HepG2 (cell line): ENCODE data around the gene GNAS-AS1. TPM values are rescaled to one million over a fixed set of nuclear protein-coding genes. Genes with fewer than 3 reads are reported as not detected.

Source experiments
- EEA1 ChIP-seq: sonication (generic); formaldehyde crosslinking; IDR thresholded peaks from 2 replicates; pipeline ENCODE4 v1.5.1; 2020; ENCODE audit warnings: mild to moderate bottlenecking, missing genetic modification reagents, borderline replicate concordance
- PCBP1 ChIP-seq: fragments of 200-400 bp; formaldehyde crosslinking; IDR thresholded peaks from 2 replicates; pipeline ENCODE4 v1.6.1; 2017; ENCODE audit warnings: mild to moderate bottlenecking, low read depth, low read length, borderline replicate concordance
- PITX1 ChIP-seq: sonication (generic); formaldehyde crosslinking; IDR thresholded peaks from 2 replicates; pipeline ENCODE4 v1.5.1; 2020; ENCODE audit warnings: mild to moderate bottlenecking, missing genetic modification reagents
- ZBTB10 ChIP-seq: sonication (generic); formaldehyde crosslinking; IDR thresholded peaks from 2 replicates; pipeline ENCODE4 v1.4.0; 2020; ENCODE audit warnings: missing genetic modification reagents, borderline replicate concordance
- ZNF740 ChIP-seq: sonication (generic); formaldehyde crosslinking; IDR thresholded peaks from 2 replicates; pipeline ENCODE4 v1.4.0; 2020; ENCODE audit warnings: missing genetic modification reagents
- polyA plus RNA-seq, 8 experiments: library from polyadenylated mRNA; depleted of rRNA in 3 of 8; stranded (reverse) in 7 of 8; unstranded in 1 of 8; fragments of >200 nt; fragmentation: Illumina TruSeq in 4 of 8; extraction: Trizol in 4 of 8; gene quantifications; 2 replicates each; pipeline versions ENCODE4 v1.2.1 to v1.2.3, GENCODE V29; 2011 to 2016; ENCODE audit warnings: low read depth in 4 of 8, missing spikeins in 1 of 8, mixed read lengths in 1 of 8; ENCODE audit not compliant: insufficient read depth in 1 of 8
- total RNA-seq, 5 experiments: library from RNA; depleted of rRNA; stranded (reverse); fragments of >200 nt; fragmentation: Illumina TruSeq; extraction: Trizol; gene quantifications; 2 replicates each; pipeline ENCODE4 v1.2.3, GENCODE V29; 2016; ENCODE audit warnings: low read depth in 1 of 5
- TF ChIP-seq, protein P1 (sequence below): sonication (generic); formaldehyde crosslinking; IDR thresholded peaks from one replicate; pipeline ENCODE4 v1.5.1; 2020; ENCODE audit warnings: mild to moderate bottlenecking, missing genetic modification reagents; ENCODE audit errors: not compliant biosample characterization
- TF ChIP-seq, protein P2 (sequence below): sonication (generic); formaldehyde crosslinking; IDR thresholded peaks from 2 replicates; pipeline ENCODE4 v1.5.1; 2020; ENCODE audit warnings: mild to moderate bottlenecking, missing genetic modification reagents
- TF ChIP-seq, protein P3 (sequence below): sonication (generic); formaldehyde crosslinking; IDR thresholded peaks from 2 replicates; pipeline ENCODE4 v1.4.0; 2020; ENCODE audit warnings: missing genetic modification reagents
- TF ChIP-seq, protein P4 (sequence below): sonication (generic); formaldehyde crosslinking; IDR thresholded peaks from 2 replicates; pipeline ENCODE4 v1.5.0; 2020; ENCODE audit warnings: missing genetic modification reagents, mild to moderate bottlenecking, borderline replicate concordance

The GNAS-AS1 gene
- total and polyA plus RNA-seq, 2 of the 13 experiments (the other 11 are each of a cell fraction or from before 2014, with no cell fraction given), result not detected

DNA sequence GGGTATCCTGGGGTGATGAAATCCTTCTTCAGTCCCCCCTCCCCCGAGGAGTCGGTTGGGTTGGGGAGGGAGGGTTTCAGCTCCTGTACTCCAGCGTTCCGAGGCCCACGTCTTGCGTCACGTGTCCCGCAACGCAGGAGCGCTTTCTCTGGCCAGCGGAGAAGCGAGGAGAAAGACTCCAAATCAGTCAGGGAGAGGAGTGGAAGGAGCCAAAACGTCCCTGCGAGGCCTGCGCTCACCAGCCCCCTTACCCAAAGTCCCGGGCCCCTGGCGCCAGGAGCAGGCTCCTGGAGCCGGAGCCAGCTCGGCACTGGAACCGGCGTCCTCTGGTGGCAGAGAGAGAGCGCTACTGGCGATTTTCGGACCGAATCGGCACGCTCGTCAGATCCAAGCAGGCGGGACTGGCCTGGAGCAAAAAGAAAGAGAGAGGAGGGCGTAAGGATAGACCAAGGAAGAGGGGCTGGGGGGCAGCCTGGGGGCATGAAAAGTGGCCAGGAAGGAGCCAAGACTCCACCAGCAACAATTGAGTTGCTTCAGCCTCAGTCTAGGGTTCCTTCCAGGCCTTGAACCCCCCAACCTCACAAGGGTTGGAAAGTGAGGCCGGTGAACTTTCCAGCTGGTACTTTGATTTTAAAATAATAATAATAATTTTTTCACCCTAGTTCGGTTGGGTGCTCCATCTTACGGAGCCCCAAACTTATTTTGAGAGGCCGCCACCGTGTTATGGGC lies 2.0 kb upstream of the GNAS-AS1 start, which contains the start of gene GNAS (continued):
- TF ChIP-seq, protein P1, sequence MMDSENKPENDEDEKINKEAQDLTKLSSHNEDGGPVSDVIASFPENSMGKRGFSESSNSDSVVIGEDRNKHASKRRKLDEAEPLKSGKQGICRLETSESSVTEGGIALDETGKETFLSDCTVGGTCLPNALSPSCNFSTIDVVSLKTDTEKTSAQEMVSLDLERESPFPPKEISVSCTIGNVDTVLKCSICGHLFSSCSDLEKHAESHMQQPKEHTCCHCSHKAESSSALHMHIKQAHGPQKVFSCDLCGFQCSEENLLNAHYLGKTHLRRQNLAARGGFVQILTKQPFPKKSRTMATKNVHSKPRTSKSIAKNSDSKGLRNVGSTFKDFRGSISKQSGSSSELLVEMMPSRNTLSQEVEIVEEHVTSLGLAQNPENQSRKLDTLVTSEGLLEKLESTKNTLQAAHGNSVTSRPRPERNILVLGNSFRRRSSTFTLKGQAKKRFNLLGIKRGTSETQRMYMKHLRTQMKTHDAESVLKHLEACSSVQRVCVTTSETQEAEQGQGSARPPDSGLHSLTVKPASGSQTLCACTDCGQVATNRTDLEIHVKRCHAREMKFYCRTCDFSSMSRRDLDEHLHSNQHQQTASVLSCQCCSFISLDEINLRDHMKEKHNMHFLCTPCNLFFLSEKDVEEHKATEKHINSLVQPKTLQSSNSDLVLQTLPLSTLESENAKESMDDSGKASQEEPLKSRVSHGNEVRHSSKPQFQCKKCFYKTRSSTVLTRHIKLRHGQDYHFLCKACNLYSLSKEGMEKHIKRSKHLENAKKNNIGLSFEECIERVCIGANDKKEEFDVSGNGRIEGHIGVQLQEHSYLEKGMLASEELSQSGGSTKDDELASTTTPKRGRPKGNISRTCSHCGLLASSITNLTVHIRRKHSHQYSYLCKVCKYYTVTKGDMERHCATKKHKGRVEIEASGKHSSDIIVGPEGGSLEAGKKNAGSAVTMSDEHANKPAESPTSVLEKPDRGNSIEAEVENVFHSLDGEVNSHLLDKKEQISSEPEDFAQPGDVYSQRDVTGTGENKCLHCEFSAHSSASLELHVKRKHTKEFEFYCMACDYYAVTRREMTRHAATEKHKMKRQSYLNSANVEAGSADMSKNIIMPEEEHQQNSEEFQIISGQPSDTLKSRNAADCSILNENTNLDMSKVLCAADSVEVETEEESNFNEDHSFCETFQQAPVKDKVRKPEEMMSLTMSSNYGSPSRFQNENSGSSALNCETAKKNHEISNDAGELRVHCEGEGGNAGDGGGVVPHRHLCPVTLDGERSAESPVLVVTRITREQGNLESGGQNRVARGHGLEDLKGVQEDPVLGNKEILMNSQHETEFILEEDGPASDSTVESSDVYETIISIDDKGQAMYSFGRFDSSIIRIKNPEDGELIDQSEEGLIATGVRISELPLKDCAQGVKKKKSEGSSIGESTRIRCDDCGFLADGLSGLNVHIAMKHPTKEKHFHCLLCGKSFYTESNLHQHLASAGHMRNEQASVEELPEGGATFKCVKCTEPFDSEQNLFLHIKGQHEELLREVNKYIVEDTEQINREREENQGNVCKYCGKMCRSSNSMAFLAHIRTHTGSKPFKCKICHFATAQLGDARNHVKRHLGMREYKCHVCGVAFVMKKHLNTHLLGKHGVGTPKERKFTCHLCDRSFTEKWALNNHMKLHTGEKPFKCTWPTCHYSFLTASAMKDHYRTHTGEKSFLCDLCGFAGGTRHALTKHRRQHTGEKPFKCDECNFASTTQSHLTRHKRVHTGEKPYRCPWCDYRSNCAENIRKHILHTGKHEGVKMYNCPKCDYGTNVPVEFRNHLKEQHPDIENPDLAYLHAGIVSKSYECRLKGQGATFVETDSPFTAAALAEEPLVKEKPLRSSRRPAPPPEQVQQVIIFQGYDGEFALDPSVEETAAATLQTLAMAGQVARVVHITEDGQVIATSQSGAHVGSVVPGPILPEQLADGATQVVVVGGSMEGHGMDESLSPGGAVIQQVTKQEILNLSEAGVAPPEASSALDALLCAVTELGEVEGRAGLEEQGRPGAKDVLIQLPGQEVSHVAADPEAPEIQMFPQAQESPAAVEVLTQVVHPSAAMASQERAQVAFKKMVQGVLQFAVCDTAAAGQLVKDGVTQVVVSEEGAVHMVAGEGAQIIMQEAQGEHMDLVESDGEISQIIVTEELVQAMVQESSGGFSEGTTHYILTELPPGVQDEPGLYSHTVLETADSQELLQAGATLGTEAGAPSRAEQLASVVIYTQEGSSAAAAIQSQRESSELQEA (CRISPR knock-in tag), result no peak
- TF ChIP-seq, protein P2, sequence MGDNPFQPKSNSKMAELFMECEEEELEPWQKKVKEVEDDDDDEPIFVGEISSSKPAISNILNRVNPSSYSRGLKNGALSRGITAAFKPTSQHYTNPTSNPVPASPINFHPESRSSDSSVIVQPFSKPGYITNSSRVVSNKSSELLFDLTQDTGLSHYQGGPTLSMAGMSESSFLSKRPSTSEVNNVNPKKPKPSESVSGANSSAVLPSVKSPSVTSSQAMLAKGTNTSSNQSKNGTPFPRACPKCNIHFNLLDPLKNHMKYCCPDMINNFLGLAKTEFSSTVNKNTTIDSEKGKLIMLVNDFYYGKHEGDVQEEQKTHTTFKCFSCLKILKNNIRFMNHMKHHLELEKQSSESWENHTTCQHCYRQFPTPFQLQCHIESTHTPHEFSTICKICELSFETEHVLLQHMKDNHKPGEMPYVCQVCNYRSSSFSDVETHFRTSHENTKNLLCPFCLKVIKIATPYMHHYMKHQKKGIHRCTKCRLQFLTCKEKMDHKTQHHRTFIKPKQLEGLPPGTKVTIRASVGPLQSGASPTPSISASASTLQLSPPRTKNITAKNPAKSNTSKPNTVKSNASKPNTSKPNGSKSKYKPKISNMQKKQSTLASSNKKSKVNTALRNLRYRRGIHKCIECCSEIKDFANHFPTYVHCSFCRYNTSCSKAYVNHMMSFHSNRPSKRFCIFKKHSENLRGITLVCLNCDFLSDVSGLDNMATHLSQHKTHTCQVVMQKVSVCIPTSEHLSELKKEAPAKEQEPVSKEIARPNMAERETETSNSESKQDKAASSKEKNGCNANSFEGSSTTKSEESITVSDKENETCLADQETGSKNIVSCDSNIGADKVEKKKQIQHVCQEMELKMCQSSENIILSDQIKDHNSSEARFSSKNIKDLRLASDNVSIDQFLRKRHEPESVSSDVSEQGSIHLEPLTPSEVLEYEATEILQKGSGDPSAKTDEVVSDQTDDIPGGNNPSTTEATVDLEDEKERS (CRISPR knock-in tag), result no peak
- TF ChIP-seq PITX1 (CRISPR knock-in tag) (no peak), EEA1 (CRISPR knock-in tag) (no peak), ZNF740 (CRISPR knock-in tag) (no peak), PCBP1 (0 out of 2 replicates have a peak, but pooled peaks have one; percentile 29), ZBTB10 (no peak)
- TF ChIP-seq, protein P3, sequence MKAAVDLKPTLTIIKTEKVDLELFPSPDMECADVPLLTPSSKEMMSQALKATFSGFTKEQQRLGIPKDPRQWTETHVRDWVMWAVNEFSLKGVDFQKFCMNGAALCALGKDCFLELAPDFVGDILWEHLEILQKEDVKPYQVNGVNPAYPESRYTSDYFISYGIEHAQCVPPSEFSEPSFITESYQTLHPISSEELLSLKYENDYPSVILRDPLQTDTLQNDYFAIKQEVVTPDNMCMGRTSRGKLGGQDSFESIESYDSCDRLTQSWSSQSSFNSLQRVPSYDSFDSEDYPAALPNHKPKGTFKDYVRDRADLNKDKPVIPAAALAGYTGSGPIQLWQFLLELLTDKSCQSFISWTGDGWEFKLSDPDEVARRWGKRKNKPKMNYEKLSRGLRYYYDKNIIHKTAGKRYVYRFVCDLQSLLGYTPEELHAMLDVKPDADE (CRISPR knock-in tag), result no peak
- TF ChIP-seq, protein P4, sequence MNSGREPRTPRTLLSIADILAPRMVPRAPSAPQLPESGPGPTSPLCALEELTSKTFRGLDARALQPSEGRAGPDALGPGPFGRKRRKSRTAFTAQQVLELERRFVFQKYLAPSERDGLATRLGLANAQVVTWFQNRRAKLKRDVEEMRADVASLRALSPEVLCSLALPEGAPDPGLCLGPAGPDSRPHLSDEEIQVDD (CRISPR knock-in tag), result no peak
